HEK293 (cell line): ENCODE measurements around the gene SSTR4.

ENCODE experiments used
- CTCF ChIA-PET: fragments of 350-600 bp; formaldehyde crosslinking; extraction: SDS; loops from one replicate; lab custom pipeline; 2021; ENCODE audit warnings: antibody characterized with exemption; lab: Yijun Ruan, JAX
- POLR2A ChIA-PET: fragments of 300-600 bp; formaldehyde crosslinking; extraction: SDS; loops from one replicate; lab custom pipeline; 2020; ENCODE audit warnings: antibody characterized with exemption, inconsistent platforms; lab: Yijun Ruan, JAX
- H3K27ac ChIP-seq: fragments of 200-500 bp; sonication (Bioruptor generic); 2 replicates; pipeline ENCODE4 v1.5.1; 2014; ENCODE audit warnings: low read depth, low read length, control low read depth, inconsistent platforms; ENCODE audit errors: extremely low read depth
- H3K36me3 ChIP-seq, 2 experiments: fragments of 200-500 bp in 1 of 2; sonication (Bioruptor generic) in 1 of 2; 1 replicate in 1 of 2; 2 replicates in 1 of 2; pipeline ENCODE4 v1.5.1; 2014 to 2017; ENCODE audit warnings: inconsistent platforms in 2 of 2, low read length in 2 of 2; ENCODE audit not compliant: control insufficient read depth in 2 of 2, insufficient read depth in 1 of 2
- H3K4me1 ChIP-seq: fragments of 200-500 bp; sonication (Bioruptor generic); 2 replicates; pipeline ENCODE4 v1.5.1; 2014; ENCODE audit warnings: mild to moderate bottlenecking, low read length, inconsistent platforms; ENCODE audit not compliant: control insufficient read depth, insufficient read depth
- H3K4me3 ChIP-seq: 2 replicates; pipeline ENCODE4 v1.5.1; 2011; ENCODE audit warnings: low read depth, mild to moderate bottlenecking, control low read depth, low read length, moderate library complexity
- H3K9me3 ChIP-seq: fragments of 200-500 bp; sonication (Bioruptor generic); 2 replicates; pipeline ENCODE4 v1.5.1; 2014; ENCODE audit warnings: low read depth, low read length, inconsistent platforms; ENCODE audit not compliant: control insufficient read depth, insufficient read depth
- FEZF1 ChIP-seq: fragments of 450-650 bp; formaldehyde crosslinking; IDR thresholded peaks from 2 replicates; pipeline ENCODE4 v1.5.1; 2016; ENCODE audit warnings: missing biosample characterization, missing genetic modification characterization
- GLI2 ChIP-seq: fragments of 450-650 bp; formaldehyde crosslinking; IDR thresholded peaks from 2 replicates; pipeline ENCODE4; 2017; ENCODE audit warnings: missing biosample characterization, missing genetic modification characterization, low read depth, borderline replicate concordance
- HOXA7 ChIP-seq: sonication (generic); formaldehyde crosslinking; IDR thresholded peaks from 2 replicates; pipeline ENCODE4 v1.8.1; 2022; ENCODE audit warnings: missing genetic modification reagents, borderline replicate concordance
- PRDM2 ChIP-seq: fragments of 450-650 bp; formaldehyde crosslinking; IDR thresholded peaks from 2 replicates; pipeline ENCODE4 v1.5.1; 2016; ENCODE audit warnings: missing biosample characterization, missing genetic modification characterization, borderline replicate concordance
- SP2 ChIP-seq: fragments of 450-650 bp; formaldehyde crosslinking; IDR thresholded peaks from 2 replicates; pipeline ENCODE4 v1.5.1; 2016; ENCODE audit warnings: missing biosample characterization, missing genetic modification characterization
- ZBTB1 ChIP-seq: fragments of 450-650 bp; formaldehyde crosslinking; IDR thresholded peaks from 2 replicates; pipeline ENCODE4 v1.5.1; 2016; ENCODE audit warnings: missing biosample characterization, missing genetic modification characterization
- ZNF133 ChIP-seq: fragments of 450-650 bp; formaldehyde crosslinking; IDR thresholded peaks from 2 replicates; pipeline ENCODE4 v1.5.1; 2016; ENCODE audit warnings: missing biosample characterization, missing genetic modification characterization
- ZNF211 ChIP-seq: fragments of 450-650 bp; formaldehyde crosslinking; IDR thresholded peaks from 2 replicates; pipeline ENCODE4 v1.5.1; 2016; ENCODE audit warnings: low read depth, missing biosample characterization, missing genetic modification characterization
- ZNF23 ChIP-seq: fragments of 450-650 bp; formaldehyde crosslinking; IDR thresholded peaks from 2 replicates; pipeline ENCODE4 v1.5.1; 2016; ENCODE audit warnings: missing biosample characterization, missing genetic modification characterization, borderline replicate concordance
- ZNF324 ChIP-seq: fragments of 450-650 bp; formaldehyde crosslinking; IDR thresholded peaks from 2 replicates; pipeline ENCODE4 v1.5.1; 2016; ENCODE audit warnings: missing biosample characterization, missing genetic modification characterization
- ZNF549 ChIP-seq: fragments of 450-650 bp; IDR thresholded peaks from 2 replicates; pipeline ENCODE4 v1.5.1; 2018; ENCODE audit warnings: missing biosample characterization, missing genetic modification characterization, mild to moderate bottlenecking, inconsistent platforms, moderate library complexity
- ZNF600 ChIP-seq: fragments of 450-650 bp; formaldehyde crosslinking; IDR thresholded peaks from 2 replicates; pipeline ENCODE4 v1.5.1; 2016; ENCODE audit warnings: missing biosample characterization, missing genetic modification characterization
- ZNF658 ChIP-seq: fragments of 450-650 bp; formaldehyde crosslinking; IDR thresholded peaks from 2 replicates; pipeline ENCODE4; 2016; ENCODE audit warnings: missing biosample characterization, missing genetic modification characterization
- ZXDB ChIP-seq: fragments of 450-650 bp; formaldehyde crosslinking; IDR thresholded peaks from 2 replicates; pipeline ENCODE4 v1.5.1; 2016; ENCODE audit warnings: missing biosample characterization, missing genetic modification characterization
- TF ChIP-seq, protein P1 (sequence below): fragments of 450-650 bp; formaldehyde crosslinking; IDR thresholded peaks from 2 replicates; pipeline ENCODE4 v1.5.1; 2016; ENCODE audit warnings: missing biosample characterization, missing genetic modification characterization
- TF ChIP-seq, protein P2 (sequence below): fragments of 450-650 bp; formaldehyde crosslinking; IDR thresholded peaks from 2 replicates; pipeline ENCODE4 v1.5.1; 2016; ENCODE audit warnings: missing biosample characterization, missing genetic modification characterization
- TF ChIP-seq, protein P3 (sequence below): fragments of 450-650 bp; IDR thresholded peaks from 2 replicates; pipeline ENCODE4 v1.5.1; 2018; ENCODE audit warnings: missing biosample characterization, mild to moderate bottlenecking, missing genetic modification characterization

The SSTR4 gene

DNA sequence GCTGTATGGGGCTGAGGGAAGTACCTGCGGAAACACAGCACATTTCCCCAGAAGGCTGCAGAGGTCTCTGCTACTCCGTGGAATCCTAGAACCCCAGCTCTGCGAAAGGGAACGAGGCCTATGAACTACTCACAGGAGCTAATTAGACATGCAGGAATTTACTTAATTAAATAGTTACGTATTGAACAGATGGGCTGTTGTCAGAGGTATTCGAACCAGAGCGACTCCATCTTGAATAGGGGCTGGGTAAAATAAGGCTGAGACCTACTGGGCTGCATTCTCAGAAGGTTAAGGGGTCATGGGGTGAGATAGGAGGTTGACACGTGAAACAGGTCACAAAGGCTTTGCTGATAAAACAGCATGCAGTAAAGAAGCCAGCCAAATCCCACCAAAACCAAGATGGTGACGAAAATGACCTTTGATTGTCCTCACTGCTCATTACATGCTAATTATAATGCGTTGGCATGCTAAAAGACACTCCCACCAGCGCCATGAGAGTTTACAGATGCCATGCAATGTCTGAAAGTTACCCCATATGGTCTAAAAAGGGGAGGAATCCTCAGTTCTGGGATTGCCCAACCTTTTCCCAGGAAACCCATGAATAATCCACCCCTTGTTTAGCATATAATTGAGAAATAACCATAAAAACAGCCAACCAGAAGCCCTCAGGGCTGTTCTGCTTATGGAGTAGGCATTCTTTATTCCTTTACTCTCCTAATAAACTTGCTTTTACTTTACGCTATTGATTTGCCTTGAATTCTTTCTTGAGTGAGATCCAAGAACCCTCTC is 14.7 kb upstream of the SSTR4 start (continued):
- TF ChIP-seq FEZF1 (tag by site-specific recombination) (no peak), GLI2 (tag by site-specific recombination) (no peak)

DNA sequence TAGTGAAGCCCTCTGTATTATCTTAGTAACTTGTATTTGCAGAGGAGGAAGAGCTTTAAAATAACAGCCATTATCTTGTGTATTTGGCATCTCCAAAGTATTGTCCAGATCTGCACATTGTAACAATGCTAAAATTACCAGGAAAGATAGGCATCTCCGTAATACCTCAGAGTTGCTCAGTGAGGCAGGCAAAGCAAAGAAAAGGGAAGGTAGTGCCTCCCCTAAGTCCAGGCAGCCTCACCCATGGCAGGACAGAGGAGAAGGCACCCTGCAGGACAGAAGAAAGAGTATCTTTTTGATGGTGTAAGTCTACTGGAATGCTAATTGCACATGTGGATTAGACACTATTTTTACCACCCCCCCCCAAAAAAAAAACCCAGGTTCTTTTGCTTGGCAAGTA is 13.6 kb upstream of the SSTR4 start:
- POLR2A ChIA-PET: no interaction called here
- Histone ChIP-seq H3K4me3 (no peak overlapping the region), H3K9me3 (no peaks in the 10 kb centered on the region), H3K4me1 (peaks cover 3% of the 10 kb centered on the region; the same call in 1 of the 2 replicates), H3K27ac (no peak overlapping the region), H3K36me3 (no peaks in the 10 kb centered on the region)
- TF ChIP-seq ZBTB1 (no peak), HOXA7 (CRISPR knock-in tag) (no peak)
- TF ChIP-seq, protein P1, sequence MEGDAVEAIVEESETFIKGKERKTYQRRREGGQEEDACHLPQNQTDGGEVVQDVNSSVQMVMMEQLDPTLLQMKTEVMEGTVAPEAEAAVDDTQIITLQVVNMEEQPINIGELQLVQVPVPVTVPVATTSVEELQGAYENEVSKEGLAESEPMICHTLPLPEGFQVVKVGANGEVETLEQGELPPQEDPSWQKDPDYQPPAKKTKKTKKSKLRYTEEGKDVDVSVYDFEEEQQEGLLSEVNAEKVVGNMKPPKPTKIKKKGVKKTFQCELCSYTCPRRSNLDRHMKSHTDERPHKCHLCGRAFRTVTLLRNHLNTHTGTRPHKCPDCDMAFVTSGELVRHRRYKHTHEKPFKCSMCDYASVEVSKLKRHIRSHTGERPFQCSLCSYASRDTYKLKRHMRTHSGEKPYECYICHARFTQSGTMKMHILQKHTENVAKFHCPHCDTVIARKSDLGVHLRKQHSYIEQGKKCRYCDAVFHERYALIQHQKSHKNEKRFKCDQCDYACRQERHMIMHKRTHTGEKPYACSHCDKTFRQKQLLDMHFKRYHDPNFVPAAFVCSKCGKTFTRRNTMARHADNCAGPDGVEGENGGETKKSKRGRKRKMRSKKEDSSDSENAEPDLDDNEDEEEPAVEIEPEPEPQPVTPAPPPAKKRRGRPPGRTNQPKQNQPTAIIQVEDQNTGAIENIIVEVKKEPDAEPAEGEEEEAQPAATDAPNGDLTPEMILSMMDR (tag by site-specific recombination): peak; percentile 65; the same call in 1 of the 2 replicates
- CTCF ChIA-PET: interaction anchor here (1.2 kb wide), 1 partner anchor 214 kb away, joined by 4 read pairs; no protein-coding TSS in a partner anchor

- Histone ChIP-seq H3K27ac (no peak overlapping the region), H3K36me3 (no peaks in the 10 kb centered on the region), H3K4me3 (no peak overlapping the region), H3K9me3 (no peaks in the 10 kb centered on the region), H3K4me1 (peaks cover 3% of the 10 kb centered on the region; the same call in 1 of the 2 replicates)
- TF ChIP-seq ZNF600 (tag by site-specific recombination): peak; percentile 69; the same call in 1 of the 2 replicates
- TF ChIP-seq ZNF324: no peak
- TF ChIP-seq ZNF23 (tag by site-specific recombination): no peak
- TF ChIP-seq, protein P2, sequence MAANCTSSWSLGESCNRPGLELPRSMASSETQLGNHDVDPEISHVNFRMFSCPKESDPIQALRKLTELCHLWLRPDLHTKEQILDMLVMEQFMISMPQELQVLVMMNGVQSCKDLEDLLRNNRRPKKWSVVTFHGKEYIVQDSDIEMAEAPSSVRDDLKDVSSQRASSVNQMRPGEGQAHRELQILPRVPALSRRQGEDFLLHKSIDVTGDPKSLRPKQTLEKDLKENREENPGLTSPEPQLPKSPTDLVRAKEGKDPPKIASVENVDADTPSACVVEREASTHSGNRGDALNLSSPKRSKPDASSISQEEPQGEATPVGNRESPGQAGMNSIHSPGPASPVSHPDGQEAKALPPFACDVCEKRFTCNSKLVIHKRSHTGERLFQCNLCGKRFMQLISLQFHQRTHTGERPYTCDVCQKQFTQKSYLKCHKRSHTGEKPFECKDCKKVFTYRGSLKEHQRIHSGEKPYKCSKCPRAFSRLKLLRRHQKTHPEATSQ (tag by site-specific recombination): no peak
- ChIA-PET CTCF (interaction anchor here (1.2 kb wide), 1 partner anchor 214 kb away, joined by 4 read pairs; no protein-coding TSS in a partner anchor), POLR2A (no interaction called here)
These were observed 13.2 kb upstream of the SSTR4 start for GRCh38 chr20:23021951-23022350.

DNA sequence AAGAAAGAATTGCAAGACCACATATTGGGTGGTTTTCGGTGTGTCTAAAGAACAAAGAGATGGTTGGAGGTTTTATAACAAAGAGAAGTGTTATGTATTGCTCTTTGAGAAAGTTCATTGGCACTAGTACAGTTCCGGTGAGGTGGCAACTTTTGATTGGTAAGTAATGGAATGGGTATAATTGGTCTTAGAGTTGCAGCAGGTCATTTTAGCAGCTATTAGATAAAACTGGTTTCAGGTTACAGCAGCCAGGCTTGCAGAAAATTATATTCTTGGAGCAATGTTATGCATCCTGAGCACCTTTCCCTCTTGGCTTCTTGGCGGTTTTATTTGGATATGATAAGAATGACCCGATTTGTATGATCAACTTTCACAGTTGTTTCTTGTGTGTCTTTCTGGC is 12.3 kb upstream of the SSTR4 start:
- ChIA-PET CTCF (interaction anchor here (0.7 to 0.8 kb wide), 4 partner anchors 9 to 172 kb away, joined by 3 to 4 read pairs (median 3); no protein-coding TSS in a partner anchor), POLR2A (no interaction called here)
- no peaks in the 10 kb centered on the region for H3K9me3 ChIP-seq
- H3K4me1 ChIP-seq: peaks cover 3% of the 10 kb centered on the region; the same call in 1 of the 2 replicates
- no peak overlapping the region for H3K27ac ChIP-seq
- H3K4me3 ChIP-seq: no peak overlapping the region
- H3K36me3 ChIP-seq: no peaks in the 10 kb centered on the region
- TF ChIP-seq PRDM2 (tag by site-specific recombination): no peak
- peak; percentile 52 for TF ChIP-seq SP2 (tag by site-specific recombination)
- TF ChIP-seq, protein P3, sequence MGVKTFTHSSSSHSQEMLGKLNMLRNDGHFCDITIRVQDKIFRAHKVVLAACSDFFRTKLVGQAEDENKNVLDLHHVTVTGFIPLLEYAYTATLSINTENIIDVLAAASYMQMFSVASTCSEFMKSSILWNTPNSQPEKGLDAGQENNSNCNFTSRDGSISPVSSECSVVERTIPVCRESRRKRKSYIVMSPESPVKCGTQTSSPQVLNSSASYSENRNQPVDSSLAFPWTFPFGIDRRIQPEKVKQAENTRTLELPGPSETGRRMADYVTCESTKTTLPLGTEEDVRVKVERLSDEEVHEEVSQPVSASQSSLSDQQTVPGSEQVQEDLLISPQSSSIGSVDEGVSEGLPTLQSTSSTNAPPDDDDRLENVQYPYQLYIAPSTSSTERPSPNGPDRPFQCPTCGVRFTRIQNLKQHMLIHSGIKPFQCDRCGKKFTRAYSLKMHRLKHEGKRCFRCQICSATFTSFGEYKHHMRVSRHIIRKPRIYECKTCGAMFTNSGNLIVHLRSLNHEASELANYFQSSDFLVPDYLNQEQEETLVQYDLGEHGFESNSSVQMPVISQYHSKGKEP (tag by site-specific recombination): peak; percentile 90
- TF ChIP-seq ZNF133 (tag by site-specific recombination): peak; percentile 53; the same call in 1 of the 2 replicates
- TF ChIP-seq ZNF549 (tag by site-specific recombination): no peak
- TF ChIP-seq ZNF658 (tag by site-specific recombination): no peak
- TF ChIP-seq FEZF1 (tag by site-specific recombination): peak; percentile 81
- TF ChIP-seq ZXDB (tag by site-specific recombination): 0 out of 2 replicates have a peak, but pooled peaks have one; percentile 31
- no peak for TF ChIP-seq ZNF211
